HEK293 (cell line): ENCODE data around the gene TRIM26.

Experiments
- CTCF ChIP-seq: fragments of 450-650 bp; formaldehyde crosslinking; IDR thresholded peaks from 2 replicates; pipeline ENCODE4 v1.5.1; 2016; ENCODE audit warnings: missing biosample characterization, missing genetic modification characterization
- EGR2 ChIP-seq: fragments of 450-650 bp; formaldehyde crosslinking; IDR thresholded peaks from 2 replicates; pipeline ENCODE4 v1.5.1; 2016; ENCODE audit warnings: low read depth, missing biosample characterization, missing genetic modification characterization
- IKZF3 ChIP-seq: fragments of 450-650 bp; IDR thresholded peaks from 2 replicates; pipeline ENCODE4 v1.5.0; 2018; ENCODE audit warnings: missing biosample characterization, mild to moderate bottlenecking, missing genetic modification characterization, moderate library complexity
- INSM2 ChIP-seq: fragments of 450-650 bp; formaldehyde crosslinking; IDR thresholded peaks from 2 replicates; pipeline ENCODE4 v1.5.1; 2016; ENCODE audit warnings: missing biosample characterization, missing genetic modification characterization
- KLF7 ChIP-seq: fragments of 450-650 bp; formaldehyde crosslinking; IDR thresholded peaks from 2 replicates; pipeline ENCODE4 v1.5.1; 2016; ENCODE audit warnings: missing biosample characterization, missing genetic modification characterization, borderline replicate concordance
- SP7 ChIP-seq: fragments of 450-650 bp; formaldehyde crosslinking; IDR thresholded peaks from 2 replicates; pipeline ENCODE4 v1.5.1; 2016; ENCODE audit warnings: missing biosample characterization, missing genetic modification characterization
- WT1 ChIP-seq: fragments of 450-650 bp; formaldehyde crosslinking; IDR thresholded peaks from 2 replicates; pipeline ENCODE4 v1.5.1; 2016; ENCODE audit warnings: missing biosample characterization, missing genetic modification characterization
- YY1 ChIP-seq: fragments of 450-650 bp; formaldehyde crosslinking; IDR thresholded peaks from 2 replicates; pipeline ENCODE4 v1.5.1; 2018; ENCODE audit warnings: missing biosample characterization, missing genetic modification characterization
- ZBTB17 ChIP-seq: fragments of 450-650 bp; formaldehyde crosslinking; IDR thresholded peaks from 2 replicates; pipeline ENCODE4 v1.5.1; 2016; ENCODE audit warnings: missing biosample characterization, missing genetic modification characterization
- ZBTB8A ChIP-seq: fragments of 450-650 bp; formaldehyde crosslinking; IDR thresholded peaks from 2 replicates; pipeline ENCODE4 v1.5.1; 2016; ENCODE audit warnings: missing biosample characterization, missing genetic modification characterization
- ZFHX2 ChIP-seq: fragments of 450-650 bp; formaldehyde crosslinking; conservative IDR thresholded peaks from 2 replicates; pipeline ENCODE4 v1.5.1; 2016; ENCODE audit warnings: missing biosample characterization, missing genetic modification characterization
- ZFP37 ChIP-seq: fragments of 450-650 bp; formaldehyde crosslinking; IDR thresholded peaks from 2 replicates; pipeline ENCODE4 v1.5.1; 2016; ENCODE audit warnings: missing biosample characterization, missing genetic modification characterization
- ZNF138 ChIP-seq: fragments of 450-650 bp; formaldehyde crosslinking; IDR thresholded peaks from 2 replicates; pipeline ENCODE4 v1.5.1; 2016; ENCODE audit warnings: missing biosample characterization, missing genetic modification characterization, borderline replicate concordance
- ZNF146 ChIP-seq: fragments of 450-650 bp; formaldehyde crosslinking; IDR thresholded peaks from 2 replicates; pipeline ENCODE4 v1.5.1; 2016; ENCODE audit warnings: missing biosample characterization, missing genetic modification characterization
- ZNF148 ChIP-seq: fragments of 450-650 bp; formaldehyde crosslinking; IDR thresholded peaks from 2 replicates; pipeline ENCODE4 v1.5.0; 2017; ENCODE audit warnings: missing biosample characterization, missing genetic modification characterization, borderline replicate concordance
- ZNF155 ChIP-seq: fragments of 450-650 bp; formaldehyde crosslinking; IDR thresholded peaks from 2 replicates; pipeline ENCODE4 v1.5.1; 2016; ENCODE audit warnings: missing biosample characterization, missing genetic modification characterization
- ZNF16 ChIP-seq: fragments of 450-650 bp; formaldehyde crosslinking; IDR thresholded peaks from 2 replicates; pipeline ENCODE4 v1.5.1; 2016; ENCODE audit warnings: low read depth, missing biosample characterization, missing genetic modification characterization
- ZNF175 ChIP-seq: fragments of 450-650 bp; formaldehyde crosslinking; IDR thresholded peaks from 2 replicates; pipeline ENCODE4 v1.5.1; 2016; ENCODE audit warnings: missing biosample characterization, missing genetic modification characterization
- ZNF18 ChIP-seq: fragments of 450-650 bp; formaldehyde crosslinking; IDR thresholded peaks from 2 replicates; pipeline ENCODE4 v1.5.1; 2016; ENCODE audit warnings: missing biosample characterization, missing genetic modification characterization
- ZNF19 ChIP-seq: fragments of 450-650 bp; formaldehyde crosslinking; IDR thresholded peaks from 2 replicates; pipeline ENCODE4; 2016; ENCODE audit warnings: missing biosample characterization, missing genetic modification characterization, low read depth
- ZNF37A ChIP-seq: fragments of 450-650 bp; IDR thresholded peaks from 2 replicates; pipeline ENCODE4 v1.5.1; 2018; ENCODE audit warnings: missing biosample characterization, missing genetic modification characterization
- ZNF391 ChIP-seq: fragments of 450-650 bp; formaldehyde crosslinking; IDR thresholded peaks from 2 replicates; pipeline ENCODE4 v1.5.1; 2016; ENCODE audit warnings: low read depth, missing biosample characterization, missing genetic modification characterization, borderline replicate concordance
- ZNF416 ChIP-seq: fragments of 450-650 bp; formaldehyde crosslinking; IDR thresholded peaks from 2 replicates; pipeline ENCODE4 v1.5.1; 2016; ENCODE audit warnings: missing biosample characterization, missing genetic modification characterization
- ZNF449 ChIP-seq: fragments of 450-650 bp; formaldehyde crosslinking; IDR thresholded peaks from 2 replicates; pipeline ENCODE4 v1.5.1; 2017; ENCODE audit warnings: missing biosample characterization, mild to moderate bottlenecking, missing genetic modification characterization, moderate library complexity
- ZNF548 ChIP-seq: fragments of 450-650 bp; formaldehyde crosslinking; IDR thresholded peaks from 2 replicates; pipeline ENCODE4 v1.5.1; 2016; ENCODE audit warnings: missing biosample characterization, missing genetic modification characterization
- ZNF571 ChIP-seq: fragments of 450-650 bp; formaldehyde crosslinking; IDR thresholded peaks from 2 replicates; pipeline ENCODE4 v1.5.0; 2017; ENCODE audit warnings: missing biosample characterization, missing genetic modification characterization
- ZNF623 ChIP-seq: fragments of 450-650 bp; formaldehyde crosslinking; IDR thresholded peaks from 2 replicates; pipeline ENCODE4 v1.5.1; 2016; ENCODE audit warnings: missing biosample characterization, missing genetic modification characterization
- ZNF747 ChIP-seq: fragments of 450-650 bp; formaldehyde crosslinking; IDR thresholded peaks from 2 replicates; pipeline ENCODE4 v1.5.1; 2016; ENCODE audit warnings: missing biosample characterization, missing genetic modification characterization
- ZNF837 ChIP-seq: fragments of 450-650 bp; formaldehyde crosslinking; IDR thresholded peaks from 2 replicates; pipeline ENCODE4 v1.5.1; 2016; ENCODE audit warnings: missing biosample characterization, missing genetic modification characterization
- ZSCAN18 ChIP-seq: fragments of 450-650 bp; formaldehyde crosslinking; IDR thresholded peaks from 2 replicates; pipeline ENCODE4 v1.5.1; 2016; ENCODE audit warnings: missing biosample characterization, missing genetic modification characterization
- ZSCAN23 ChIP-seq: fragments of 450-650 bp; formaldehyde crosslinking; IDR thresholded peaks from 2 replicates; pipeline ENCODE4 v1.5.1; 2016; ENCODE audit warnings: missing biosample characterization, missing genetic modification characterization

The TRIM26 gene

GRCh38 chr6:30212865-30213666 is at the start of gene TRIM26 (continued):
- TF ChIP-seq ZNF623 (tag by site-specific recombination) = no peak
- peak; percentile 79 for TF ChIP-seq SP7
- TF ChIP-seq ZNF449 = no peak
- peak; percentile 65; the same call in 1 of the 2 replicates for TF ChIP-seq ZFP37 (tag by site-specific recombination)
- no peak for TF ChIP-seq KLF7 (tag by site-specific recombination)
- peak; percentile 72 for TF ChIP-seq WT1
- TF ChIP-seq ZNF155 (tag by site-specific recombination) = no peak
- TF ChIP-seq INSM2 (tag by site-specific recombination) = peak; percentile 13; the same call in 1 of the 2 replicates
- TF ChIP-seq ZNF416 = no peak
- no peak for TF ChIP-seq YY1 (tag by site-specific recombination)
- no peak for TF ChIP-seq ZSCAN18 (tag by site-specific recombination)
- TF ChIP-seq ZNF138 (tag by site-specific recombination) = no peak
- peak; percentile 19; the same call in 1 of the 2 replicates for TF ChIP-seq ZNF391 (tag by site-specific recombination)
- TF ChIP-seq ZSCAN23 = no peak; the same call in 1 of the 2 replicates
- no peak for TF ChIP-seq ZFHX2 (tag by site-specific recombination)
- no peak for TF ChIP-seq ZNF571 (tag by site-specific recombination)
- TF ChIP-seq ZNF16 = no peak
- TF ChIP-seq ZNF18 (tag by site-specific recombination) = no peak; the same call in 1 of the 2 replicates
- TF ChIP-seq ZNF175 (tag by site-specific recombination) = no peak
- no peak for TF ChIP-seq CTCF (tag by site-specific recombination)
- TF ChIP-seq ZNF837 (tag by site-specific recombination) = no peak
- TF ChIP-seq ZNF548 (tag by site-specific recombination) = no peak
- TF ChIP-seq ZNF146 (tag by site-specific recombination) = no peak
- peak; percentile 96 for TF ChIP-seq ZBTB17 (tag by site-specific recombination)
- TF ChIP-seq ZNF19 (tag by site-specific recombination) = no peak
- no peak for TF ChIP-seq EGR2 (tag by site-specific recombination)
- TF ChIP-seq ZNF37A (tag by site-specific recombination) = no peak
- TF ChIP-seq ZNF148 = no peak
- peak; percentile 5; the same call in 1 of the 2 replicates for TF ChIP-seq ZBTB8A (tag by site-specific recombination)
- TF ChIP-seq ZNF747 (tag by site-specific recombination) = no peak
- TF ChIP-seq IKZF3 (tag by site-specific recombination) = no peak
